ENCODE results near the gene STK25. TPM values are rescaled to one million over a fixed set of nuclear protein-coding genes. Genes with fewer than 3 reads are reported as not detected.

STK25 gene
- total and polyA plus RNA-seq, 2 donors (not counting 3 experiments of a cell fraction or from before 2014, with no cell fraction given): 286 to 715 TPM

Small RNA genes lying within 50 kb of the gene (microRNA-seq; reads per million reads assigned to microRNA genes)
- not detected for gene MIR3133 (ENCODE audit: borderline number of aligned reads, borderline replicate concordance)

Small RNA genes lying within 50 kb of the gene (small RNA-seq; reads per million reads assigned to genes)
- gene MIR3133 (ENCODE audit: insufficient read depth, insufficient read length, low read depth, low replicate concordance): not detected

Other genes with a start within 250 kb of the STK25 start
- 554 and 569 TPM in 2 replicates for gene HDLBP, start 192.9 kb downstream of the STK25 start, total RNA-seq
- 294 and 379 TPM in 2 replicates for gene HDLBP, start 192.9 kb downstream of the STK25 start, polyA plus RNA-seq
- gene SEPTIN2, start 192.7 kb downstream of the STK25 start, total RNA-seq: 427 and 444 TPM in 2 replicates
- gene SEPTIN2, start 192.7 kb downstream of the STK25 start, polyA plus RNA-seq: 475 and 512 TPM in 2 replicates
- 40.6 and 45.3 TPM in 2 replicates for gene FARP2, start 152.3 kb downstream of the STK25 start, total RNA-seq
- gene FARP2, start 152.3 kb downstream of the STK25 start, polyA plus RNA-seq: 15.3 and 17.9 TPM in 2 replicates
- gene BOK, start 50.2 kb upstream of the STK25 start, total RNA-seq: 52.4 and 76.0 TPM in 2 replicates
- gene BOK, start 50.2 kb upstream of the STK25 start, polyA plus RNA-seq: 95.5 and 132 TPM in 2 replicates
- gene THAP4, start 128.6 kb upstream of the STK25 start, total RNA-seq: 47.4 and 49.0 TPM in 2 replicates
- 45.4 and 51.2 TPM in 2 replicates for gene THAP4, start 128.6 kb upstream of the STK25 start, polyA plus RNA-seq
- gene ATG4B, start 129.1 kb upstream of the STK25 start, total RNA-seq: 83.6 and 85.6 TPM in 2 replicates
- 113 and 142 TPM in 2 replicates for gene ATG4B, start 129.1 kb upstream of the STK25 start, polyA plus RNA-seq
- 91.9 and 104 TPM in 2 replicates for gene DTYMK, start 178.2 kb upstream of the STK25 start, total RNA-seq
- 61.6 and 67.0 TPM in 2 replicates for gene DTYMK, start 178.2 kb upstream of the STK25 start, polyA plus RNA-seq
- 24.5 and 30.5 TPM in 2 replicates for gene ING5, start 193.5 kb upstream of the STK25 start, total RNA-seq
- 32.4 and 33.4 TPM in 2 replicates for gene ING5, start 193.5 kb upstream of the STK25 start, polyA plus RNA-seq
- 22.3 and 27.9 TPM in 2 replicates for gene D2HGDH, start 226.0 kb upstream of the STK25 start, total RNA-seq
- gene D2HGDH, start 226.0 kb upstream of the STK25 start, polyA plus RNA-seq: 22.3 and 34.5 TPM in 2 replicates